ENCODE data around the gene GNB1.
"Not testable (repeated sequence)": the region's sequence is repeated elsewhere in the genome, so short reads cannot be mapped to it uniquely, and the experiment has no call there.

GNB1 gene

GRCh38 chr1:1890506-1891348 is at the start of gene GNB1:
Gene GNB1 (minus strand): TSS chr1:1891087. CDS start chr1:1825453, 65,634 bp downstream.
- peak; percentile 86 for DNase-seq

DNA sequence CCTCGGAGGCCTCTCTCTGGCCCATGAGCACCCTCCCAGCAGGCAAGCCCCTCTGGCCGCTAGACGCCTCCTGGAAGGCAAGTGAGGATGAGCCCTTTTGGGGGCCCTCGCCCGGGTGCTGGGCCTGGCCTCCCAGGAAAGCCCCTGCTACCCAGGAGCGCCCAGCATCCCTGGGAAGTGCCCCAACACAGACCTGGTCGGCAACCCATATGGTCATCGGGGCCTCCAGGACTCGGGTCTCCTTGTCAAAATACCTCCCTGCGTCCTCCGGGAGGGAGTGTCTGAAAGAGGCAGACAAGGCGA is 49.2 kb upstream of the GNB1 start:
- DNase-seq = no peak

DNA sequence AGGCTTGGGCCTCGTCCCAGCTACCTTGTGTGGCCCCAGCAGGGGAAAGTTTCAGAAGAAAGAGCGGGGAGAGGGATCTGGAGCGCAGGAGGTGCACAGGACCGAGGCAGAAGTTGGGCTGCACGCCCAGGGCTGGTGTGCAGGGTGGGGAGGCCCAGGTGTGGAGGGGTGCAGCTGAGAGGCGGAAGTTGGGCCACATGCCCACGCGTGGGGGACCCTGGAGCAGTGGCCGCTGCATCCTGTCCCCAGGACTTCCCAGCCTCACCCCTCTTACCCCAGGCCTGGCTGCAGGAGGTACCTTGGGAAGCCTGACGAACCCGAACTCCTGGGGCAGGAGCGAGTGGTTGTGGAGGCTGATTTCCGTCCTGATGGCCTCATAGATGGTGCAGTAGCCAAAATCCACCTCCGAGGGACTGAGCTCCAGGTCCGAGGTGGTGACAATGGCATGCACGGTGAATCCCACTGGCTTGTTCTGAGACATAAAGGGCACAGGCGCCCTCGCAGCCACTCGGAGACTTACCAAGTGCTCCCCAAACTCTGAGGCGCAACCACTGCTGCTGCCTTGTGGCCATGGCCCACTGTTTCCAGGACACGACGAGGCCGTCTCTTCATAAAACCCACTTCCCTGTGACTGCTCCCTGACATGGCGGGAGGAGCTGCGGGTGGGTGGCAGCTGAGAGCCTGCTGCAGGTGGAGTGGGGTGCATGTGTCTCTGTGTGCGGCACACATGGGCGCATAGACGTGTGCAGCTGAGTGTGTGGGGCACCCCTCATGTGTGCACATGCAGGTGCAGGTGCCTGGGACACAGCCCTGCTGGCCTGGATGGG is 48.6 kb upstream of the GNB1 start:
- no peak for DNase-seq

- DNase-seq = no peak
Observed at GRCh38 chr1:1938613-1939295, 47.9 kb upstream of the GNB1 start.

- no peak for DNase-seq
Observed at GRCh38 chr1:1938276-1938573, 47.3 kb upstream of the GNB1 start.

- DNase-seq = no peak
Observed at GRCh38 chr1:1937549-1938275, 46.8 kb upstream of the GNB1 start.

DNA sequence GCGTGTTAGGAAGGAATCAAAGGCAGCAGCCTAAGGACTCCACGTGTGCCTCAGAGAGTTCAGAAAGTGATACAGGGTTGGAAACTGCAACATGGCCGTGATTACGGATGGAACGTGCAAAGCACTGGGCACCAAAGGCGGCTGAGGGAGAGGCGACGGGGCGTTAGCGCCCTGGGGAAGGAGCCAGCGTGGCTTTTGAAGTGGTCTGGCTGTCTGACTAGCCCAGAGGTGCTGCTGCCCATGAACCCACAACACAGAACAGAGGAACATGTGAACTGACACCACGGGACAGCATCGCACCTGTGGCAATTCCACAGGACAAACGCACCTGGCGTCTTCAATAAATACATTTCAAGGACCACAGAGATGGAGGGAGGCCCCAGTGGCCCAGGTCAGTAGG is 46.2 kb upstream of the GNB1 start:
- no peak for DNase-seq

DNA sequence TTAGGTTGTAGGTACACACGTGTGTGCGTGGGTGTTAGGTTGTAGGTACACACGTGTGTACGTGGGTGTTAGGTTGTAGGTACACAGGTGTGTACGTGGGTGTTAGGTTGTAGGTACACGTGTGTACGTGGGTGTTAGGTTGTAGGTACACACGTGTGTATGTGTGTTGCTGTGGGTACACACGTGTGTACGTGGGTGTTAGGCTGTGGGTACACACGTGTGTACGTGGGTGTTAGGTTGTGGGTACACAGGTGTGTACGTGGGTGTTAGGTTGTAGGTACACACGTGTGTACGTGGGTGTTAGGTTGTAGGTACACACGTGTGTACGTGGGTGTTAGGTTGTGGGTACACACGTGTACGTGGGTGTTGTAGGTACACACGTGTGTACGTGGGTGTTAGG is 44.0 kb upstream of the GNB1 start:
- not testable (repeated sequence) for DNase-seq

GRCh38 chr1:1929639-1930545 is 39.0 kb upstream of the GNB1 start:
- no peak for DNase-seq

DNA sequence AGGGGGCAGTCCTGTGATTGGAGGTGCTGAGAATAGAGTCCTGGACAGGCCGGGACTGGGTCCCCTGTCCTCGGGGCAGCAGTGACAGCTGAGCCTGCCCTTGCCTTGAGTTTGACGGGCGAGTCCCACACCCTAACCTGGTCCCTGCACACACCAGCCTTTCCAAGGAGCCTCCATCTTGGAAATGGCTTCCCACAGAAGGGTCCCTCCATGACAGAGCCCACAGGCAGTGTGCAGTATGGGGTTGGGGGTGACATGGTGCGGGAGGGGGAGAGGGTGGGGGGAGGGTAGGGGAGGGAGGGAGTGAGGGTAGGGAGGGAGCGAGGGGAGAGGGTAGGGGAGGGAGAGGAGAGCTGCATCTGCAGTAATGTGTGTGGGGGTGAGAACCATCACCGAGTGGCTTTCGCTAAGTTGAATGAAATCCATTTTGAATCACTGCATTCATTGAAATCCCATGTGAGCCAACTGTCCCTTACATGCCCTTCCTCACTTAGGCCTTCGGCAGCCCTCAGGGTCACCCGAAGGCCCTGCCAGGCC is 38.3 kb upstream of the GNB1 start:
- DNase-seq = no peak

GRCh38 chr1:1928231-1929101 is 37.6 kb upstream of the GNB1 start:
- DNase-seq = no peak

- no peak for DNase-seq
Observed at GRCh38 chr1:1927751-1928150, 36.9 kb upstream of the GNB1 start.

DNA sequence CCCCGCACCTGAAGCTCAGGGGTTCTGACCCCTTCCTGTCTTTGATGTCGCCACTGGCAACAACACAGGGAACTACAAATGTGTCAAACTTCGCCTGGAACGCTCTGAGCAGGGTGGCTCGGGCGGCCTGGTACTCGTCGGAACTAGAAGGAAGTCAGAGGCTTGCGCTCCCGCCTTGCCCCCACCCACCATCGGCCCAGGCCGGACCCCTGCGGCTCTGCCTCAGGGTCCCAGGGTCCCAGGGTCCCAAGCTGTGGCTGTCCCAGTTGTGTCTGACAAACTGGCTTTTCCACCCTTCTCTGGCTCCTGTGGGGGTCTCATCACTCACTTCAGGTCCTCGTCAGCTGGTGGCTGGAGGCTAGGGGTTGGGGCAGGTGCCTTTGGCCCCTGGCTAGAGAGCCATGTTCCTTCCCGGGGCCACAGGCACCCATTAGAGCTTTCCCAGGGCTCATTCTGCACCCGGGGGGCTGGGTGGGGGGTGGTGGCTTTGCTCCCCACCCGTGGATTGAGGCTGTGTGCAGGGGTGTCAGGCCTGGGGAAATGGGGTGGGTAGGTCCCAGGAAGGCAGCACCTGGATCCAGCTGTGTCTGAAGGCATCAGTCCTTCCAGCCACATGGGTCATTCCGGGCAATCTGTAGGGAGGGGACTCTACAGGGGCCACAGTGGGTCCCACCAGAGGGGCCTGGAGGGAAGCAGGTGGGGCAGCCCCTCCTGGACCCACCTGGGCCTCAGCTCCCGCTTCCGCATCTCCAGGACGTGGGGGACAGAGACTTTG is 36.2 kb upstream of the GNB1 start:
- DNase-seq = no peak

GRCh38 chr1:1926346-1926811 is 35.5 kb upstream of the GNB1 start:
- DNase-seq = no peak

GRCh38 chr1:1925437-1926345 is 34.8 kb upstream of the GNB1 start:
- DNase-seq = no peak

GRCh38 chr1:1924849-1925248 is 34.0 kb upstream of the GNB1 start:
- no peak for DNase-seq

DNA sequence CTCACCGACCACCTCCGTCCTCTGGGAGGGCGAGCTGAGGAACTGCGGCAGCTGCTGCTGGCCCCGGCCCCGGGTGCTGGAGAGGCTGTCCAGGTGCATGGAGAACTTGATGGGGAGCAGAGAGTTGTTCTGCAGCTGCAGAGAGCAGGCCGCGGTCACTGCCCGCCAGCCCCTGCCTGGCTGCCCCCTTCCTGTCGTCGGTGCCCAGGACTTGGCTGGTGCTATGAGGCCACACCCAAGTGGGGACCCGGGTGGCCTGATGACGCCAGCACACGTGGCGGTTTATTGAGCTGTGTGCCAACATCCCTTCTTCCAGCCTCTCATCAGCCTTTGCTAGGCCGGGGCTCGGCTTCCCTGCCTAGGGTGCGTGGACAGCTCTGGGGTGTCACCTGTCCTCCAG is 33.5 kb upstream of the GNB1 start:
- no peak for DNase-seq

- no peak for DNase-seq
Observed at GRCh38 chr1:1922956-1923833, 32.3 kb upstream of the GNB1 start.
